ENCODE data around the gene GNB1L. TPM values are rescaled to one million over a fixed set of nuclear protein-coding genes. Genes with fewer than 3 reads are reported as not detected.
A peak's percentile ranks its signal among the peaks of the same experiment; 100 is the strongest.
"Not testable (repeated sequence)": the region's sequence is repeated elsewhere in the genome, so short reads cannot be mapped to it uniquely, and the experiment has no call there.

GNB1L gene
- total RNA-seq, 1 experiment from 2014 or later = 11.9 TPM

GRCh38 chr22:19889951-19890350 is 35.3 kb upstream of the GNB1L start:
- no peak for DNase-seq (ENCODE audit: low read depth)

- no peak for DNase-seq (ENCODE audit: low read depth)
These were observed 33.6 kb upstream of the GNB1L start for GRCh38 chr22:19888131-19888746.

- no peak for DNase-seq (ENCODE audit: low read depth)
These were observed 32.7 kb upstream of the GNB1L start for GRCh38 chr22:19887256-19887985.

GRCh38 chr22:19886605-19887255 is 32.1 kb upstream of the GNB1L start:
- peak; percentile 46 for DNase-seq (ENCODE audit: low read depth)

GRCh38 chr22:19885841-19886592 is 31.3 kb upstream of the GNB1L start:
- DNase-seq (ENCODE audit: low read depth) = no peak

- DNase-seq (ENCODE audit: low read depth) = no peak
These were observed 30.5 kb upstream of the GNB1L start for GRCh38 chr22:19884954-19885751.

GRCh38 chr22:19884161-19884953 is 29.7 kb upstream of the GNB1L start:
- DNase-seq (ENCODE audit: low read depth) = no peak

GRCh38 chr22:19883446-19883845 is 28.8 kb upstream of the GNB1L start:
- not testable (repeated sequence) for DNase-seq (ENCODE audit: low read depth)

- DNase-seq (ENCODE audit: low read depth) = no peak
These were observed 28.0 kb upstream of the GNB1L start for GRCh38 chr22:19882446-19883381.

- DNase-seq (ENCODE audit: low read depth) = peak; percentile 95
These were observed 26.3 kb upstream of the GNB1L start for GRCh38 chr22:19880786-19881569.

GRCh38 chr22:19879992-19880785 is 25.5 kb upstream of the GNB1L start:
- no peak for DNase-seq (ENCODE audit: low read depth)

GRCh38 chr22:19879643-19879991 is 24.9 kb upstream of the GNB1L start:
- no peak for DNase-seq (ENCODE audit: low read depth)

GRCh38 chr22:19879246-19879570 is 24.5 kb upstream of the GNB1L start:
- no peak for DNase-seq (ENCODE audit: low read depth)

GRCh38 chr22:19878461-19879245 is 24.0 kb upstream of the GNB1L start:
- DNase-seq (ENCODE audit: low read depth) = no peak

GRCh38 chr22:19877626-19878339 is 23.1 kb upstream of the GNB1L start:
- no peak for DNase-seq (ENCODE audit: low read depth)

- no peak for DNase-seq (ENCODE audit: low read depth)
These were observed 22.4 kb upstream of the GNB1L start for GRCh38 chr22:19876941-19877625.

Measured in RPMI7951 (cell line).